Cardiac muscle cell (in vitro differentiated cells and primary cell): ENCODE measurements around the gene DQX1. TPM values are rescaled to one million over a fixed set of nuclear protein-coding genes. Genes with fewer than 3 reads are reported as not detected.

Experiments used
- DNase-seq, 2 donors: peaks; one replicate each; pipeline versions ENCODE4 v3.0.0 to v3.0.0-alpha.2; 2010 to 2017; ENCODE audit warnings: low read depth in 1 of 2, low spot score in 1 of 2
- H3K27ac ChIP-seq: fragments of 200-600 bp; sonication (generic); 2 replicates; pipeline ENCODE4 v1.5.1; 2016
- H3K27me3 ChIP-seq: fragments of 200-600 bp; sonication (generic); 2 replicates; pipeline ENCODE4 v1.6.0; 2016; ENCODE audit warnings: control low read depth
- H3K36me3 ChIP-seq: fragments of 200-600 bp; sonication (generic); 2 replicates; pipeline ENCODE4 v1.5.1; 2016; ENCODE audit warnings: control low read depth
- H3K4me1 ChIP-seq: fragments of 200-600 bp; sonication (generic); 2 replicates; pipeline ENCODE4 v1.8.1; 2017; ENCODE audit warnings: low read depth, mild to moderate bottlenecking, mixed run types
- H3K4me3 ChIP-seq: fragments of 200-600 bp; sonication (generic); 2 replicates; pipeline ENCODE4 v1.5.1; 2016; ENCODE audit warnings: mild to moderate bottlenecking
- H3K9me3 ChIP-seq: fragments of 200-600 bp; sonication (generic); 2 replicates; pipeline ENCODE4 v1.5.1; 2017; ENCODE audit warnings: low read depth, mild to moderate bottlenecking, control low read depth
- CTCF ChIP-seq: IDR thresholded peaks from 2 replicates; pipeline ENCODE4 v1.5.1; 2012; ENCODE audit warnings: low read depth, mild to moderate bottlenecking, low read length
- polyA plus RNA-seq: library from polyadenylated mRNA; unstranded; fragments of >200 nt; fragmentation: Nextera tagmentation; extraction: Ambion mirVana; gene quantifications from 2 replicates; pipeline ENCODE4 v1.2.1, GENCODE V29; 2016
- total RNA-seq: library from RNA; depleted of rRNA; stranded (reverse); fragments of >200 nt; gene quantifications from 2 replicates; pipeline ENCODE4 v1.2.3, GENCODE V29; 2016

DQX1 gene
- total and polyA plus RNA-seq, 2 experiments from 2014 or later: 0.67 to 0.98 TPM

GRCh38 chr2:74552914-74553811 is 27.1 kb upstream of the DQX1 start:
- TF ChIP-seq CTCF: no peak
- Histone ChIP-seq H3K27ac (peak overlapping the region; percentile 30), H3K4me3 (peak overlapping the region; percentile 53), H3K4me1 (peaks cover 8% of the 10 kb centered on the region), H3K9me3 (no peaks in the 10 kb centered on the region), H3K27me3 (peaks cover 27% of the 10 kb centered on the region), H3K36me3 (no peaks in the 10 kb centered on the region)
- DNase-seq: peak; percentile 25 to 76

GRCh38 chr2:74551942-74552913 is 26.2 kb upstream of the DQX1 start:
- no peak for DNase-seq
- H3K36me3 ChIP-seq: no peaks in the 10 kb centered on the region
- no peak overlapping the region for H3K27ac ChIP-seq
- no peak for TF ChIP-seq CTCF
- no peaks in the 10 kb centered on the region for H3K9me3 ChIP-seq
- H3K4me1 ChIP-seq: peaks cover 8% of the 10 kb centered on the region
- H3K4me3 ChIP-seq: peak overlapping the region; percentile 53
- H3K27me3 ChIP-seq: peaks cover 32% of the 10 kb centered on the region

- Histone ChIP-seq H3K9me3 (no peaks in the 10 kb centered on the region), H3K4me3 (no peak overlapping the region), H3K27ac (no peak overlapping the region), H3K27me3 (peaks cover 32% of the 10 kb centered on the region), H3K4me1 (peaks cover 8% of the 10 kb centered on the region), H3K36me3 (no peaks in the 10 kb centered on the region)
- TF ChIP-seq CTCF: no peak
- DNase-seq: no peak
Measured at GRCh38 chr2:74551530-74551929, 25.5 kb upstream of the DQX1 start.

- H3K9me3 ChIP-seq: no peaks in the 10 kb centered on the region
- H3K4me1 ChIP-seq: peaks cover 8% of the 10 kb centered on the region
- no peak overlapping the region for H3K4me3 ChIP-seq
- no peak overlapping the region for H3K27ac ChIP-seq
- TF ChIP-seq CTCF: no peak
- H3K27me3 ChIP-seq: peaks cover 25% of the 10 kb centered on the region
- H3K36me3 ChIP-seq: no peaks in the 10 kb centered on the region
- no peak for DNase-seq
Measured at GRCh38 chr2:74550231-74550630, 24.2 kb upstream of the DQX1 start.

GRCh38 chr2:74548900-74549826 is 23.1 kb upstream of the DQX1 start:
- no peak overlapping the region for H3K27ac ChIP-seq
- H3K4me3 ChIP-seq: peak overlapping the region; percentile 44
- no peaks in the 10 kb centered on the region for H3K9me3 ChIP-seq
- DNase-seq: peak; percentile 62 to 76
- H3K27me3 ChIP-seq: peaks cover 24% of the 10 kb centered on the region
- peaks cover 8% of the 10 kb centered on the region for H3K4me1 ChIP-seq
- no peaks in the 10 kb centered on the region for H3K36me3 ChIP-seq
- no peak for TF ChIP-seq CTCF
